Measurements from ENCODE around the gene MGAT4A.
A peak's percentile ranks its signal among the peaks of the same experiment; 100 is the strongest.

Gene MGAT4A

DNA sequence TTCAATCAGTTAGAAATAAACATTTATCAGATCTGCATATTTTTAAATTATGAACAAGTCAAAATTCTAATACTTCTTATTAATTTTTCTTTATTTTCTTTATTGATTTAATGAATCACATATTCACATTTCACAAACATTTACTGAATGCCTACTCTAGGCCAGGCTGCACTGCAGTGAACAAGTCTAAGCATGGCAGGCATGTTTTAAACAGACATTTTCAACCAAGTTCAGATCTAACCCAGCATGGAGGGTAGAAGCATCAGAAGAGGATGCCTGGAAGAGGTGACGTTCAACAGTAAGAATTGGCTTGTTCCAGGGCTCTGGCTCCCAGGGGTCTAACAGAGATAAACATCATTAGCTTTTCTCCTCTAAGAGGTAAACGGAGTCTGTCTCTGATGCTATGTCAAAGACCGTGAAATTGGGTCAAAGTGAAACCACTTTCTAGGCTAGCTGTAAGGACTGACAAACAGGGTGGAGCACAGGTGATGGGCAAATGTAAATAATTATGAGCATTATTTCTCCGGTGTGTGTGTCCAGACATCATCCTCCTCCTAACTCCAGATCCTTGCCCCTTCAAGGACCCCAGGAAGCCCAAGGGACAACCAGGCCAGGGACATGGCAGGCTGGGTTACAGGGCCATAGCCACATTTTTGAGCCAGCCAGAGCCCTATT is 72.0 kb downstream of the MGAT4A start:
- DNase-seq (ENCODE audit: low read depth): no peak

DNA sequence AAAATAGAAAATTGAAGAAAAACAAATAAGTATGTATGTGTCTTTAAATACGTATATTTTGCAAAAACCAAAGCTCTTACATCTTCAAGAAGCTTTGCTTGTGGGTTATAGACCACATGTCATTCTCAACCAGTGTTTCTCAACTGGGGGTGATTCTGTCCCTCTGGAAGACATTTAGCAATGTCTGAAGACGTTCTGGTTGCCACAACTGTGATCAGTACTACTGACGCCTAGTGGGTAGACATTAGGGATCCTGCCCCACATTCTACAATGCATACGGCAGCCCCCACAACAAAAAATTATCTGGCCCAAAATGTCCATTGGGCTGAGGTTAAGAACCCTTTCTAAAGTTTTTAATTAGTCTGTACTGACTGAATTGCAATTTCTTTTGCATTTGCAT is 74.1 kb downstream of the MGAT4A start:
- DNase-seq (ENCODE audit: low read depth): no peak

DNA sequence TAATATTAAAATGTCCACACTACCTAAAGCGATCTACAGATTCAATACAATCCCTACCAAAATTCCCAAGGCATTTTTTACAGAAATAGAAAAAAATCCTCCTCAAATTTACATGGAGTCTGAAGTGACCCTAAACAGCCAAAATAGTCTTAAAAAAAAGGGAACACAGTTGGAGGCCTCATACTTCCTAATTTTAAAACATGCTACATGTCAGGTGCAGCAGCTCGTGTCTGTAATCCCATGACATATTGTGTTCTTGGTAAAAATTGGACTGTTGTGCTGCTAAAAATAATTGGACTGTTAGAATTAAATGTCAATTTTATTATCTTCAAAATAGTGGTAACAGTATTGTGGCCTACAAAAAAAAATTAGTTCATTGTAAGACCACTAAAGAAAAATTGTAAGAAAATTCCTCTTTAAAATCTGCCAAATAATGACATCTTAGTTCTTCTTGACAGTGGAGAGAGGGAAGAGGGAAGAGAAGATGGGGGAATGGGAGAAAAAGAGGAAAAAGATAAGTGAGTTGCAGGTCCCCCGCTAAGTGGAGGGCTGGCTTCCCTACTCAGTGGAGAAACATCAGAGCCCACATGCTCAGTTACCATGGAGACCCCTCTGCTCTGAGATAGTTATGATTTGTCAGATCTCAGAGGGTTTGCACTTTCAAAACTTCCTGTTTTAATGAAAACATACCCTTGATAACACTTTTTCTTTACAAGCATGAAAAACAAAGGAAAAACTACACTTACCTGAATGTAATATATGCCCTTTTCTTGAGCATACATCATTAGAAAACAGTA is 76.0 kb downstream of the MGAT4A start:
- DNase-seq (ENCODE audit: low read depth): no peak

DNA sequence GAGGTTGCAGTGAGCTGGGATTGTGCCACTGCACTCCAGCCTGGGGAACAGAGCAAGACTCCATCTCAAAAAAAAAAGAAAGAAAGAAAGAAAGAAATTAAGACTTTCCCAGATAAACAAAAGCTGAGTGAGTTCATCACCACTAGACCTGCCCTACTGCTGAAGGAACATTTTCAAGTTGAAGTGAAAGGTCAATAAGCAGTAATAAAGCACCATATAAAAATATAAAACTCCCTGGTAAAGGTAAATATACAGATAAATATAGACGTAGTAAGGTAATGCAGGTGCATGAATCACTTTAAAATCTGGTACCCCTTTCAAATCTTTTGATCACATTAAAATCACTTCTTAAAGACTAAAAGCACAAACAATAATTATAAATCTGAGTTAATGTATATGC is 79.9 kb downstream of the MGAT4A start:
- no peak for DNase-seq (ENCODE audit: low read depth)

DNA sequence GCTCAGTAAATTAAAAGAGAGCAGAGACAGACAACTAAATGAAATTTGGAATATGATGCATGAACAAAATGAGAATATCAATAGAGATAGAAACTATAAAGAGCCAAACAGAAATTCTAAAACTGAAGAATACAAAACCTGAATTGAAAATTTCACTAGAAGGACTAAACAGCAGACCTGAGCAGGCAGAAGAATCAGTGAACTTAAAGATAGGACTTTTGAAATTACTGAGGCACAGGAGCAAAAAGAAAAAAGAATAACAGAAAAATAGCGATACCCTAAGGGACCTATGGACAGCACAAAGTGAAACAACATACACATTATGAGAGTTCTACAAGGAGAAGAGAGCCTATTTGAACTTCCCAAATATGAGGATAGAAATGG is 80.9 kb downstream of the MGAT4A start:
- DNase-seq (ENCODE audit: low read depth): no peak

DNA sequence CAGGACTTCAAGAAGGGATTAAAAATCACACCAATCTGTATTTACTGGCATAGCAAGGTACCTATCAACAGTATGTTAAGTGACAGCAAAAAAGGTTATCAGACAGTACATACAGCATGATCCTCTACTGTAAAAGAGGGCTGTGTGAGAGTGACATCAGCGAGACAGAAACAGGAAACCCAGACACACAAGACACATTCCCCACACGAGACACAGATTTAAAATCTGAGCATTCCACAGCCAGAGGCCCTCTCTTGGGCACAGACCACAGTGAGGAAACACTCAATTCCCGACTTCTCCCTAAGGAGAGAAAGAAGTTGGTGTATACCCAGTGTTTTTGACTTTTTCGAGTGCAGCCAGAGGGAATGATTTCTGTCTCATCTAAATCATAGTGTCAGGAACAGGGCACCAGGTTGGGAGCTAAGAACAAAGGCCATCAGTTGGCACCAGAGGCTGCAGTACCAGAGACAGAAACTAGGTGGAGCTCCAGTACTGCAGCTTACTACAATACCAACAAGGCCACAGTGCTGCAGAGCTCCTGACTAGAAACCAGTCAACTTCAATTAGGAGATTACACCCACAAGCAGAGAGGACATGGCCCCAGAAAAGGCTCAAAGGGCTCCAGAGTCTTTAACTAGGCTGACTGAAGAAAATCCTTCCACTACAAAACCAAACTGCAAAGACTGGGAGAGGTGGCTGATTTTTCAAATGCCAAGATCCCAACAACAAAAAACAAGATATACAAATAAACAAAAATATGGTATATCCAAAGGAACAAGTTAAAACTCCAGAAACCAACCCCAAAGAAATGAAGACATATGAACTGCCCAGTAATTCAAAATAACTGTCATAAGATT is 81.6 kb downstream of the MGAT4A start:
- DNase-seq (ENCODE audit: low read depth): peak; percentile 56

DNA sequence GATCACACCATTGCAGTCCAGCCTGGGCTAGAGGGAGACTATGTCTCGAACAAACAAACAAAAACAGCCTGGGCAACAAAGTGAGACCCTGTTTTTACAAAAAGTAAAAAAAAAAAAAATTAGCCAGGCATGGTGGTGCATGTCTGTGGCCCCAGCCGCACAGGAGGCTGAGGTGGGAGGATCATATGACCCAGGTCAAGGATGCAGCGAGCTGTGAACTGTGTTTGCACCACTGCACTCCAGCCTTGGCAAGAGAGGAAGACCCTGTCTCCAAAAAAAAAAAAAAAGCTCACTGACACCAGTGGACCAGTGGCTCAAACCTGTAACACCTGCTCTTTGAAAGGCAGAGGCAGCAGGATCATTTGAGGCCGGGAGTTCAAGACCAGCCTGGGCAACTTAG is 82.5 kb downstream of the MGAT4A start:
- DNase-seq (ENCODE audit: low read depth): no peak

DNA sequence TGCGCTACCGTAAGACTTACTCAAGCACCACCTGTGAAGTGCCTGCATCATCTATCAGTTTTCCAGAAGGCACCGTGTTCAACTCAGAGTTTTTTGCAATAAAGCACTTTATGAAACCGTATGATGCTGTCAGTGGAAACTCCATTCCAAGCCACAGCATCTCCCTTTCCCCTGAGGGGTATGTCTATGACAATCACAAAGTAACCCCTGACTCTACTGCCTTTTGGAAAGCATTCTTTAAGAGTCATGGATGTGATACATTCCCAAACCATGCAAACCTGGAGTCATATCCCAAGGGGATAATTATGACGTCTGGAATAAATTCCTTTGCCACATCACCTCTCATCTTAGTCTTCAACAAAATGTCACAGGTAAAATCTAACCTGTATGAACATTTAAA is 83.3 kb downstream of the MGAT4A start:
- no peak for DNase-seq (ENCODE audit: low read depth)

DNA sequence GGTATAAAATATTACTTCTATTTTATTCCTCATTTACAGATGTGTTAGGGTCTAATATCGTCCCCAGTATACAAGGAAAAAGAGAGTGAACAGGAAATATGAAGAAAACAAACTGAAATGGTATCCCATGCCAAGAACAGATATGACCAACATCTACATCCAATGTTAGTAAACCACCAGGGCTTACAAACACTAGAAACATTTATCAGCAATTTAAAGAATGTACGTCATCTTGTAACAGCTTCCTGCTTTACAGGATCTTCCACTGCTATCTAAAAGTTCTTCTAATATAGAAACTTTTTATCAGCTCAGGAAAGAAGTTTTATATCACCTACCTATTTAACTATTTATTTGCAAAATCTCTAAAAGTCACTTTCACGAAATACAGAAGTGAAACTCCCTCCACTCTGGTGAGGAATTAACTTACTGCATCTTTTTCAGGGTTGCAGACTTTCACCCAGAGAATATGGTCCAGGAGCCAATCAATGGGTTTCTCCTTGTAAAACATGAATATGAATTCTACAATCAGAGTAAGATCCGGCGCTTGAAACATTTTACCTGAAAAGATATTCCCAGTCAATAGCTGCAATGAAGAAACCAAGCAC is 87.3 kb downstream of the MGAT4A start:
- DNase-seq (ENCODE audit: low read depth): no peak

DNA sequence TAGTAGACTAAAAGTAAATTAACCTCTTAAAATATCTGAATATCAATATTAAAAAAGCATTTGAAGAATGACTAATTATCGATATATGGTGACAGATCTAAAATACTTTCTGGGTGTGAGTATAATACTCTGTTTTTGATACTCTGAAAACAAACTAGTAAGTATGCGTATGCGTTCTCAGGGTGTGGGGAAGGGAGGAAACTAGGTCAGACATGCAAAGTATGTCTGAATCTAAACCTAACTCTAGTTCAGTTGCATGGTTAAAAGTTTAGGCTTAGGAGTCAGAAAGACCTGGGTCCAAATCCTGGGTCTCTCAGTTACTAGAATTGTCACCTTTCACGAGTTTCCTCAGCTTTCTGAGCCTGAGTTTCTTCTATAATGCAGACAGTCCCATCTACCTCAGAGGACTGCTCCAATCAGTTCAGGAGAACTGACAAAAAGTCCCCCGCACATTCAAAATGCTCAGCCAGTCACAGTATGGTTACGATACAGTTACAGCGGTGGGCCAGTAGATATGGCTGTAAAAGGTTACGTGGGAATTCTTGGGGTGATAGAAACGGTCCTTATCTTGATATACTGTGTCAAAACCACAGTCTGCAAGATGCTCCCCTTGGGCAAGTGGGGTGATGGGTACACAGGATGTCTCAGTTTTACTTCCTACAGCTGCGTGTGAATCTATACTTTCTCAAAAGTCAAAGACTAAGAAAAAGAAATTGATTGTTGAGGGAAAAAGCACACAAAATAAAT is 93.4 kb downstream of the MGAT4A start:
- peak; percentile 45 for DNase-seq (ENCODE audit: low read depth)

DNA sequence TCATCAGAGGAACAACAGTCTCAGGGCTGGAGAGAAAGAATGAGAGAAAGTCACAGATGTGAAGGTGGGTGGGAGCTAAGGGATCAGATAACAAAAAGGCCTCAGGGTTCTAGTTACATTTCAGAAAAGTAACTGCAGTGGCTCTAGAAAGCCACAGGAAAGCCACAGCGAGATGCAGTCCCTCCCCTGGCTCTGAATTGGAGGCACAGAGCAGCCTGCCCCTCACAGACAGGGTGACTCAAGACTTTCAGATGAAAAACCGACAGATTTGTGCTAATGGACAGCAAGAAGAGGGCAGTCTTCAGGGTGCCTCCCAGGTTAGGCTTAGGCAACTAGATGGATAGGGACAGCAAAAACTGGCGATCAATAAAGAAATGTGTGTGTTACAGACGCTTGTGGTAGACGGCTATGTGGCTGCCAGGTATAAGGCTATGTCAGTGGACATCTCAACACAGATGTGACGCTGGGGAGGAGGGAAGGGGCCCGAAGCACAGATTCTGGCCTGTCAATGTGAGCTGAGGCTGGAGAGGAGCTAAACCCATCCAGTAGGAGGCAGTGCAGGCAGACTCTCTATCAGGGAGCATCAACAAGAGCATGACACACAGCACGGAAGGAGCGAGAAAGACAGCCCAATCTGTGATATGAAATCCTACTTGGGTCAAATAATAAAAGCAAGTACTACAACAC is 96.4 kb downstream of the MGAT4A start:
- DNase-seq (ENCODE audit: low read depth): no peak

DNA sequence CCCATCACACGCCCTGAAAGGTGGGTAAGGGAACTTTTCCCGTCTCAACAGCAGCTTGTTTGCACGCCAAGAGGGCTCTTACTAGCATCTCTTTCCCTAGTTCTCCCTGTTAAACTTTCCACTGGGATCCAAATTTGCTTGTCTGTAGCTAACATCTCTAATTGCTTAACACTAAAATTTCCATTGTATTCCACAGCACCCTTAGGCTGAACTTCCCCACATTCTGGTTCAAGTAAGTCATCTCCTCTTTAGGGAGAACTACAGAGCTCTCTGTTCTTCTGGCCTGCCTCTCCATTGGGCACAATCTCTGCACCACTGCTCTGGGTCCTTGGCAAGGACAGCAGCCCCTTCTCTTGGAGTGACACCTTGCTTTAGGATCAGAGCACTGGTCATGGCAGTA is 98.6 kb downstream of the MGAT4A start:
- DNase-seq (ENCODE audit: low read depth): no peak

DNA sequence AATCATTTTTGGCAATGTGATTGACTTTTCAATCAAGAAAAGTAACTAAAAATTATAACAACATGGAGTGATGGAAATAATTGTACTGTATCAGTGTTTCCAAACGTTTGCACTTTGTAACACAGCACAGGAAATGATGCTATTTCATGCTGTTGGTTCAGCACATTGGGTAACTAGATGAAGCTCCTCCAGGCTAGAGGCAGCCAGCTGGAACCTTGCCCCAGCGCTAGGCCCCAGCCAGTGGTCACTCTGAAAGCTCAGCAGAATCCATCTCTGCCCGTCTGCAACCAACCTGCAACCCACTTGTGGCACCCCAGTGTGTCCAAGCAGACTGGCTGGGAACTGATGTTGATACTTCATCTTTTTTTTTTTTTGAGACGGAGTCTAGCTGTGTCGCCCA is 107.3 kb downstream of the MGAT4A start:
- DNase-seq (ENCODE audit: low read depth): no peak

DNA sequence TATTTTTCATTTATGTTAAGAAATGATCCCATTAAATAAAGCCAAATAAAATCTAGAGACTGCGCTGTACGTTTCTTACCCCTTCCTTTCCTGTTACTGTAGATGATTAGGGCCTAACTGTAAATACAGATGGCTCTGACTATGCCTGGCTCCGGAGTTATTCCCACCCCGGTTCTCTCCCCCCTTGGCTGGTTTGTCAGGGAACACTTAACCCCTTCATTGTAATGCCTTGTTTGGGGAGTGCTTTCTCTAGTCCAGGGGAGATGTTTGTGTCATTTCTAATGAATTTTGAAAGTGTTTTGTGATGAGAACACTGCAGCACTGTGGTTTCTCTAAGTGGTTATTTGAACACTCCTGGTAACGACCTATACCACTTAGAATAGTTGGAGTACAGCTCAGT is 113.8 kb downstream of the MGAT4A start:
- DNase-seq (ENCODE audit: low read depth): no peak

DNA sequence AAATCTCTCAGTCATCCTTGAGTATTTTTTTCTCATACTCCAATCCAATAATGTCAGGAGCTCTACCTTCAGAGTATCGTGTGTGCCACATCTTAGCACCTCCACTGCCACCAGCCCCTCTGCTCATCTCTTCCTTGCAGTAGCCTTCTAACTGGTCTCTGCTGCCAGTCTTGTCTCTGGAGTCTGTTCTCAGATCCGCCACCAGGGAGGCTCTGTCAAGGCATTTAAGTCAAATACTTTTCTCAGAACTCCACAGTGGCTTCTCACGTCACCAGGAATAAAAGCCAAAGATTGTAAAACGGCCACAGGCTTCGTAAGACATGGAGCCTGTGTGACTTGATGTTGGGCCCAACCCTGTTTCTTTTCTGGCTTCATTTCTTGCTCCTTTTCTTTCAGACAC is 115.5 kb downstream of the MGAT4A start:
- DNase-seq (ENCODE audit: low read depth): no peak

DNA sequence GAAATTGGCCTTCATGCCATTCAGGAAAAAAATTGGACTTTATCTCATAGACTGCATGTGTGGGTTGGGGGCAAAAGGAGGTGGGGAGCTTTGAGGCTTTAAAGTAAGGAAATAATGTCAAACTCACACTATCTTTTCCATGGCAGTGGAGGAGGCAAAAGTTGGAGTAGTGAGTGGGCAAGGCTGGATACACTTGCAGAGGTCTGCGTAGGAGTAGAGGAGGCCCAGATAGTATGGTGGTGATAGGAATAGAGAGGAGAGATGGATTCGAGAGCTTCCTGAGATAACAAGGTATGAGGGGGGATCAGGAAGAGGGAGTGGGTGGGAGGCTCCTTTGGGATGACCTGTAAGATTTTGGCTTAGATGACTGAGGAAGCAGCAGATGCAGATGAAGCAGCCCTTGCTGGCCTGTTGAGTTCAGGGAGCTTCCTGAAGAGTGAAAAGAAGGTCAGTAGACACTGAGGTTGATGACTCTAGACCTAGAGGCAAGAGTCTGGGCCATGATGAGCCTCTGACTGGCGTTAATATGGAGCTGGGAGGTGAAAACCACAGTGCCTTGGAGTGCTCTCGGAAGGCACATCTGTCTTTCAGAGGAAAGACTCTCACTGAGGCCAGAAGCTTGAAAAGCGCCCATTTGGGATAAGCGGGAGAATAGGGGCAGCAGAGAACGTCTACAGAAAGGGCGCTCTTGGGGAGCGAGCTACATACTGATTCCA is 116.8 kb downstream of the MGAT4A start:
- no peak for DNase-seq (ENCODE audit: low read depth)

DNA sequence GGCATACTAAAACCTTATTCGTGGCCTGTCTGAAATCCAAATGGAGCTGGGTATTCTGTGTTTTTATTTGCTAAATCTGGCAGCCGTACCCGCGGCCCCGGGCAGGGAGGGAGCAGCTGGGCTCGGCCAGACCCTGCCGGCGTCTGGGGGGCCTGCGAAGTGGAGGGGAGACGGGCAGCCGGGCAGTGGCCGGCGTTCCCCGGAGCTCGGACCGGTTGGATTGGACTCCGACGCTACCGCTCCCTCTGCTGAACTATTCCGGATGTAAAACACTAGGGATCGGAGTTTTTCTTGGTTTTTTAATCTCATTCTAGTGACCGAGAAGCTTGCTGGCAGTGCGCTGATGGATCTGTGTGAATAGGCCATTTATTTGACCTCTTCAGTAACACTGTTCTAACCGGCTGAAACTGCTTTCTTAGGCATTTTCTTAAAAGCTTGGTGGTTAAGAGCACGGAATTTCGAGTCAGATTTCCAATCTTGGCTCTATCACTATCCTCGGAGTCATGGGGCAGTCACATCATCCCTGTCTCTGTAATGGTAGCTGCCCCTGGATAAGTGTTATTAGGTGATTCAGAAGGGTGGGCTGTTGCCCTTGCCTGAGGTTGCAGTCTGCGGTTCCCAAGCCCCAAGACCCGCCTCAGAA is 121.8 kb downstream of the MGAT4A start:
- no peak for DNase-seq (ENCODE audit: low read depth)

DNA sequence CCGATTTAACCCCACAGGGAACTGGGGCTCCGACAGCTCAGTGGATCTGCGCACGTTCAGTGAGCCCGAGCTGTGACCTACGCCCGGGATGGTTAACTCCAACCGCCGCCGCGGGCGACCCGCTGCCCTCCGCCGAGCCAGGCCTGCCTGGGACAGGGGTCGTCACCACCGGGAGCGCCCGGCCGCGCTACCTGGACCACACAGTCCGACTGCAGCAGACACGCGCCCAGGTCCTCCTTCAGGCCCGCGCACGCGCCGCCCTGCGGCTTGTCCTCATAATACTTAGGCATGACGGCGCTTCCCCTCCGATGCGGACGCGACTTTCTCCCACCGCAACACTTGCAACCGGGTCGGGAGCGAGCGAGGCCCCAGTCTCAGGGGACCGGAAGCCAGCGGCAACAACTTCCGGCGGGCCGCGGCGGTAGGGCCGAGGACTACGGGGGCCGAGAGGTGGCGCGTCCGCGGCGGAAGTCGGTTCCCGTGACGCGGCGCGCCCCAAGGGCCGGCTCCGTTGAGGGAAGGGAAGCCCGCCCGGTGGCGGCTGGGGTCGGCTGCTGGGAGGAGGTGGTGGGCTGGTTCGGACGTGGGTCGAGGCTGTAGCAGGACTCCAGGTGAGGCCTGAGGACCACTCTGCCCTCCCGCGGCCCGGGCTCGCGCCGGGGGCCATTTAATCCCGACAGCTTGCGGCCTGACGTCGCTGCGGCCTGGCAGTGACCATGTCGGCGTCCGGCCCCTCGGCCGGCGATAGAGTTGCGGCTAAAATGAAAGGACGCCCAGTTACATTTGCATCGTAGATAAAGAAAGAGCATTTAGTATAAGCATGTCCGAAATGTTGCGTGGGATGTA is 122.6 kb downstream of the MGAT4A start, which contains the start of the genes COA5 and UNC50:
TSS of gene COA5 (minus strand) at position 397 of the 846 bp plus-strand sequence. CDS start at position 290, 107 bp downstream.
TSS of gene UNC50 (plus strand) at position 474 of the 846 bp plus-strand sequence. CDS start 1,171 bp downstream, outside the sequence.
- peak; percentile 82 for DNase-seq (ENCODE audit: low read depth)

DNA sequence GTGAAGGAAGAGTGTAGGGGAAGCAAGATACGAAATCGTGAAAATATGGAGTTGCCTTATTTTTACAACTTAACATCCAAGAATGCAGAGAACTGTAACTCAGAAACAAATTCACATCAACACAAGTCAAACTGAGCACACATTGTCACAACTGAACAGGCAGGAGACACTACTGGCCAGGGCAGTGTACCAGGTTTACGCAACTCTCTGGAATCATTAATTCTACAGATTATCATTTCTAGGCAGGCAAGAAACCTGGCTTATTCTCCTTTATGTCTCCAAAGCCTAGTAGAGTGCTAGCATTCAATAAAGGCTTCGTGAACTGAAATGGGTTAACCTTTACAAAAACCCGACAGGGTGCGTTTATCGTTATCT is 123.2 kb downstream of the MGAT4A start:
- DNase-seq (ENCODE audit: low read depth): no peak
